Epithelial cell of prostate (primary cell): Measurements from ENCODE around the gene MZB1.
A peak's percentile ranks its signal among the peaks of the same experiment; 100 is the strongest.
"Not testable (repeated sequence)": the region's sequence is repeated elsewhere in the genome, so short reads cannot be mapped to it uniquely, and the experiment has no call there.

Experiments used
- DNase-seq: peaks from one replicate; pipeline ENCODE4 v3.0.0-alpha.2; 2011; ENCODE audit warnings: low read depth, low spot score
- H3K27ac ChIP-seq: fragments of 450-650 bp; 2 replicates; pipeline ENCODE4 v1.5.1; 2017; ENCODE audit warnings: mild to moderate bottlenecking

Gene MZB1

GRCh38 chr5:139393497-139394122, 3.9 kb upstream of the MZB1 start:
- no peak overlapping the region for H3K27ac ChIP-seq
- DNase-seq, result no peak

- DNase-seq, result no peak
- peak overlapping the region; percentile 85 for H3K27ac ChIP-seq
Measured at GRCh38 chr5:139392678-139393496, 3.2 kb upstream of the MZB1 start.

GRCh38 chr5:139392324-139392677, 2.6 kb upstream of the MZB1 start:
- peak overlapping the region; percentile 85 for H3K27ac ChIP-seq
- DNase-seq, result no peak

GRCh38 chr5:139391570-139392323, 2.0 kb upstream of the MZB1 start:
- peak; percentile 72 for DNase-seq
- H3K27ac ChIP-seq, result peak overlapping the region; percentile 85

GRCh38 chr5:139390639-139391569, 1.2 kb upstream of the MZB1 start:
- H3K27ac ChIP-seq, result peak overlapping the region; percentile 85
- no peak for DNase-seq

- no peak for DNase-seq
- no peak overlapping the region for H3K27ac ChIP-seq
Measured at GRCh38 chr5:139388198-139388821, 1.4 kb downstream of the MZB1 start.

- no peak for DNase-seq
- H3K27ac ChIP-seq, result no peak overlapping the region
Measured at GRCh38 chr5:139387611-139388197, 2.0 kb downstream of the MZB1 start.

- DNase-seq, H3K27ac ChIP-seq: not testable (repeated sequence)
Measured at GRCh38 chr5:139386956-139387355, 2.8 kb downstream of the MZB1 start.

- no peak for DNase-seq
- H3K27ac ChIP-seq, result peak overlapping the region; percentile 19
Measured at GRCh38 chr5:139386050-139386438, 3.7 kb downstream of the MZB1 start.

- no peak for DNase-seq
- peak overlapping the region; percentile 19 for H3K27ac ChIP-seq
Measured at GRCh38 chr5:139385061-139386049, 4.4 kb downstream of the MZB1 start.

GRCh38 chr5:139384591-139385051, 5.1 kb downstream of the MZB1 start:
- H3K27ac ChIP-seq, result no peak overlapping the region
- DNase-seq, result no peak

GRCh38 chr5:139383993-139384590, 5.6 kb downstream of the MZB1 start:
- no peak for DNase-seq
- H3K27ac ChIP-seq, result no peak overlapping the region

GRCh38 chr5:139383275-139383992, 6.3 kb downstream of the MZB1 start, which contains the start of gene SLC23A1:
Gene SLC23A1, minus strand, starts transcription at chr5:139383297. Its CDS starts 44 bp downstream, at chr5:139383253.
- no peak within 1 kb of the TSS for H3K27ac ChIP-seq
- no peak for DNase-seq

- DNase-seq, result no peak
- H3K27ac ChIP-seq, result no peak overlapping the region
Measured at GRCh38 chr5:139382807-139383206, 6.9 kb downstream of the MZB1 start.

- DNase-seq, result no peak
- H3K27ac ChIP-seq, result no peak overlapping the region
Measured at GRCh38 chr5:139381837-139382761, 7.6 kb downstream of the MZB1 start.
